Osteocyte (in vitro differentiated cells): ENCODE results near the gene GRPEL2. TPM values are rescaled to one million over a fixed set of nuclear protein-coding genes. Genes with fewer than 3 reads are reported as not detected.

Source experiments
- DNase-seq: peaks from one replicate; pipeline ENCODE4 v3.0.0; 2021; ENCODE audit warnings: mixed read lengths; ENCODE audit not compliant: unreplicated experiment; ENCODE audit errors: extremely low spot score
- H3K27ac Mint-ChIP-seq: one replicate; pipeline ENCODE4 v1.8.0; 2021; ENCODE audit warnings: mild to moderate bottlenecking, mixed read lengths; ENCODE audit not compliant: unreplicated experiment
- H3K27me3 Mint-ChIP-seq: one replicate; pipeline ENCODE4 v1.8.0; 2021; ENCODE audit warnings: mixed read lengths; ENCODE audit not compliant: unreplicated experiment
- H3K36me3 Mint-ChIP-seq: one replicate; pipeline ENCODE4 v1.8.0; 2021; ENCODE audit warnings: mixed read lengths; ENCODE audit not compliant: unreplicated experiment
- H3K4me1 Mint-ChIP-seq: one replicate; pipeline ENCODE4 v1.8.0; 2021; ENCODE audit warnings: mixed read lengths; ENCODE audit not compliant: unreplicated experiment
- H3K4me3 Mint-ChIP-seq: one replicate; pipeline ENCODE4 v1.8.0; 2021; ENCODE audit warnings: mild to moderate bottlenecking, moderate library complexity, mixed read lengths; ENCODE audit not compliant: unreplicated experiment
- H3K9me3 Mint-ChIP-seq: one replicate; pipeline ENCODE4 v1.8.0; 2021; ENCODE audit warnings: mixed read lengths; ENCODE audit not compliant: unreplicated experiment
- CTCF ChIP-seq: fragments of 200-600 bp; sonication (generic); IDR thresholded peaks from 2 replicates; pipeline ENCODE4 v1.5.0; 2021; ENCODE audit warnings: antibody characterized with exemption, mild to moderate bottlenecking, moderate library complexity
- total RNA-seq: library from RNA; stranded (reverse); gene quantifications from 2 replicates; pipeline ENCODE4 v1.2.1, GENCODE V29; 2021

GRPEL2 gene
- total RNA-seq, 1 donor from 2014 or later: 25.2 TPM

DNA sequence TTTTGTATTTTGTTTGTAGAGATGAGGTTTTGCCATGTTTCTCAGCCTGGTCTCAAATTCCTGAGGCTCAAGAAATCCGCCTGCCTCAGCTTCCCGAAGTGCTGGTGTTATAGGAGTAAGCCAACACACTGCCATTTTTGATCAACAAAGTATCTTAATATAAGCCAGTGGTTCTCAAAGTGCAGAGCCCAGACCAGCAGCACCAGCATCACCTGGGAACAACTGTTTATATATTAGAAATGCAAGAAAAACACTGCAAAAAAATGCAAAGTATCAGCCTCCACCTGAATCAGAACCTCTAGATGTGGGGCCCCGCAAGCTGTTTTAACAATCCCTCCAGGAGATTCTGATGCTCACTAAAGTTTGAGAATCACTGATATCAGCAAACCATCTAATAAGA is 27.6 kb downstream of the GRPEL2 start:
- no peaks in the 10 kb centered on the region for H3K36me3 Mint-ChIP-seq
- TF ChIP-seq CTCF: no peak
- H3K4me1 Mint-ChIP-seq: no peaks in the 10 kb centered on the region
- no peaks in the 10 kb centered on the region for H3K9me3 Mint-ChIP-seq
- H3K27me3 Mint-ChIP-seq: no peaks in the 10 kb centered on the region
- DNase-seq: no peak
- H3K4me3 Mint-ChIP-seq: no peak overlapping the region
- H3K27ac Mint-ChIP-seq: no peak overlapping the region

GRCh38 chr5:149374303-149374702 is 29.0 kb downstream of the GRPEL2 start:
- H3K4me1 Mint-ChIP-seq: peaks cover 3% of the 10 kb centered on the region
- no peak for TF ChIP-seq CTCF
- no peak overlapping the region for H3K27ac Mint-ChIP-seq
- no peaks in the 10 kb centered on the region for H3K27me3 Mint-ChIP-seq
- no peaks in the 10 kb centered on the region for H3K36me3 Mint-ChIP-seq
- no peak for DNase-seq
- H3K4me3 Mint-ChIP-seq: no peak overlapping the region
- H3K9me3 Mint-ChIP-seq: no peaks in the 10 kb centered on the region

DNA sequence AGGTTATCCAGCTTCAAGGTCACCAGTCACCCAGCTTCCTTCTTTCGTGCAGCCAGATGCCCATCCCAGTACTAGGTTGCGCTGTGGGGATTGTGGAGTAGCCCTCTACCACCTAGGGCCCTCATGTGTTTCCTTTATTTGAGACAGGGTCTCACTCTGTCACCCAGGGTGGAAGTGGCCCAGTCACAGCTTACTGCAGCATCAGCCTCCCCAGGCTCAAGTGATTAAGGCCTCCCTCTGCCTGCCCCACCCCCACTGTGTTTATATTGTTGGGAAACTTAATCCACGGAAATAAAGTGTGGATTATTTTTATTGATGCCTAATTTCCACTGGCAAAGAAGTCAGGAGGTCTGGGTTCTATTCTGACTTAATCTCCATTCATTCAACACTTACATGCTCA is 29.5 kb downstream of the GRPEL2 start:
- Mint-ChIP-seq H3K27ac (no peak overlapping the region), H3K4me3 (no peak overlapping the region), H3K4me1 (peaks cover 3% of the 10 kb centered on the region), H3K36me3 (no peaks in the 10 kb centered on the region), H3K9me3 (no peaks in the 10 kb centered on the region), H3K27me3 (no peaks in the 10 kb centered on the region)
- DNase-seq: no peak
- no peak for TF ChIP-seq CTCF

- no peak overlapping the region for H3K4me3 Mint-ChIP-seq
Measured at GRCh38 chr5:149375434-149375833, 30.1 kb downstream of the GRPEL2 start.

GRCh38 chr5:149376104-149376503 is 30.8 kb downstream of the GRPEL2 start:
- TF ChIP-seq CTCF: no peak
- no peaks in the 10 kb centered on the region for H3K36me3 Mint-ChIP-seq
- DNase-seq: no peak

More at GRCh38 chr5:149375434-149375833, 30.1 kb downstream of the GRPEL2 start:
- H3K4me1 Mint-ChIP-seq: peaks cover 5% of the 10 kb centered on the region
- no peak for DNase-seq
- no peak overlapping the region for H3K27ac Mint-ChIP-seq
- no peaks in the 10 kb centered on the region for H3K9me3 Mint-ChIP-seq
- H3K36me3 Mint-ChIP-seq: no peaks in the 10 kb centered on the region
- no peaks in the 10 kb centered on the region for H3K27me3 Mint-ChIP-seq
- no peak for TF ChIP-seq CTCF

More at GRCh38 chr5:149376104-149376503, 30.8 kb downstream of the GRPEL2 start:
- H3K27ac Mint-ChIP-seq: no peak overlapping the region
- no peaks in the 10 kb centered on the region for H3K27me3 Mint-ChIP-seq
- H3K9me3 Mint-ChIP-seq: no peaks in the 10 kb centered on the region
- no peak overlapping the region for H3K4me3 Mint-ChIP-seq
- peaks cover 11% of the 10 kb centered on the region for H3K4me1 Mint-ChIP-seq
